GM23338 (cell line): ENCODE measurements around the gene FAF1. TPM values are rescaled to one million over a fixed set of nuclear protein-coding genes. Genes with fewer than 3 reads are reported as not detected.

Source experiments
- ATAC-seq: fragments of 200-7000 bp; cut with Tn5 transposase; 3 replicates; pipeline ENCODE4 v1.9.1; 2020
- DNase-seq: peaks from one replicate; pipeline ENCODE4 v3.0.0-alpha.2; 2015; ENCODE audit warnings: low spot score
- H2AFZ ChIP-seq: fragments of 200-600 bp; sonication (generic); 2 replicates; pipeline ENCODE4 v1.8.0; 2016; ENCODE audit warnings: antibody characterized with exemption, mild to moderate bottlenecking, moderate library complexity
- H3F3A ChIP-seq: fragments of 200-600 bp; sonication (generic); replicated peaks from 2 replicates; pipeline ENCODE4 v1.8.0; 2017; ENCODE audit warnings: antibody characterized with exemption, mixed run types, low read depth
- H3K27ac ChIP-seq: fragments of 200-600 bp; sonication (generic); 2 replicates; pipeline ENCODE4 v1.6.1; 2016; ENCODE audit warnings: low read depth
- H3K27me3 ChIP-seq: fragments of 200-600 bp; sonication (generic); 2 replicates; pipeline ENCODE4 v1.8.0; 2016; ENCODE audit warnings: mild to moderate bottlenecking, mixed run types, moderate library complexity; ENCODE audit not compliant: insufficient read depth
- H3K36me3 ChIP-seq: fragments of 200-600 bp; sonication (generic); 2 replicates; pipeline ENCODE4 v1.8.0; 2016; ENCODE audit warnings: mild to moderate bottlenecking; ENCODE audit not compliant: insufficient read depth
- H3K4me1 ChIP-seq: fragments of 200-600 bp; sonication (generic); 2 replicates; pipeline ENCODE4 v1.8.0; 2016; ENCODE audit warnings: mild to moderate bottlenecking, moderate library complexity; ENCODE audit not compliant: insufficient read depth
- H3K4me2 ChIP-seq: fragments of 200-600 bp; sonication (generic); 2 replicates; pipeline ENCODE4 v1.7.1; 2017; ENCODE audit warnings: mixed run types
- H3K4me3 ChIP-seq: fragments of 200-600 bp; sonication (generic); 2 replicates; pipeline ENCODE4 v1.6.1; 2016; ENCODE audit warnings: mixed run types
- H3K79me2 ChIP-seq: fragments of 200-600 bp; sonication (generic); replicated peaks from 2 replicates; pipeline ENCODE4 v1.8.0; 2017; ENCODE audit warnings: mild to moderate bottlenecking; ENCODE audit not compliant: insufficient read depth
- H3K9me2 ChIP-seq: fragments of 200-600 bp; sonication (generic); 2 replicates; pipeline ENCODE4 v1.8.0; 2017; ENCODE audit not compliant: insufficient read depth
- H4K20me1 ChIP-seq: fragments of 200-600 bp; sonication (generic); replicated peaks from 2 replicates; pipeline ENCODE4 v1.8.0; 2017; ENCODE audit warnings: mild to moderate bottlenecking; ENCODE audit not compliant: insufficient read depth
- H3K27ac Mint-ChIP-seq: 2 replicates; pipeline ENCODE4 v1.8.0; 2020; ENCODE audit warnings: inconsistent platforms, mild to moderate bottlenecking, moderate library complexity, mixed read lengths
- H3K27me3 Mint-ChIP-seq: 3 replicates; pipeline ENCODE4 v1.8.0; 2022; ENCODE audit warnings: low read depth, mild to moderate bottlenecking, moderate library complexity, mixed read lengths, inconsistent platforms; ENCODE audit not compliant: insufficient read depth, poor library complexity
- H3K36me3 Mint-ChIP-seq: 3 replicates; pipeline ENCODE4 v1.8.0; 2021; ENCODE audit warnings: low read depth, mild to moderate bottlenecking, inconsistent platforms, moderate library complexity, mixed read lengths
- H3K4me1 Mint-ChIP-seq: 3 replicates; pipeline ENCODE4 v1.8.0; 2020; ENCODE audit warnings: mild to moderate bottlenecking, inconsistent platforms, mixed read lengths
- H3K4me3 Mint-ChIP-seq: 3 replicates; pipeline ENCODE4 v1.8.0; 2021; ENCODE audit warnings: moderate library complexity, mild to moderate bottlenecking, inconsistent platforms, mixed read lengths
- H3K9me3 Mint-ChIP-seq: 3 replicates; pipeline ENCODE4 v1.8.0; 2020; ENCODE audit warnings: moderate library complexity, mild to moderate bottlenecking, inconsistent platforms, mixed read lengths
- CREB1 ChIP-seq: fragments of 250-450 bp; sonication (Bioruptor Pico); IDR thresholded peaks from 2 replicates; pipeline ENCODE4 v1.5.0; 2020; ENCODE audit warnings: low read depth, mild to moderate bottlenecking, moderate library complexity
- CTCF ChIP-seq, 2 experiments: fragments of 200-600 bp in 1 of 2; sonication (generic) in 1 of 2; conservative IDR thresholded peaks; 2 replicates each; pipeline versions ENCODE4 v1.5.1 to v1.6.1; 2016 to 2017; ENCODE audit warnings: antibody characterized with exemption in 2 of 2, low read depth in 2 of 2, mild to moderate bottlenecking in 2 of 2, moderate library complexity in 1 of 2
- ETS1 ChIP-seq: IDR thresholded peaks from 2 replicates; pipeline ENCODE4 v1.6.1; 2016; ENCODE audit warnings: antibody characterized with exemption
- EZH2 ChIP-seq: fragments of 200-600 bp; sonication (generic); IDR thresholded peaks from one replicate; pipeline ENCODE4 v1.8.0; 2017; ENCODE audit warnings: antibody characterized with exemption, mild to moderate bottlenecking, low read depth; ENCODE audit not compliant: unreplicated experiment
- EZH2phosphoT487 ChIP-seq: fragments of 200-600 bp; sonication (generic); IDR thresholded peaks from one replicate; pipeline ENCODE4 v1.8.1; 2018; ENCODE audit warnings: antibody characterized with exemption; ENCODE audit not compliant: unreplicated experiment
- JUNB ChIP-seq: IDR thresholded peaks from one replicate; pipeline ENCODE4 v1.6.1; 2016; ENCODE audit warnings: antibody characterized with exemption; ENCODE audit not compliant: unreplicated experiment
- POLR2AphosphoS5 ChIP-seq: IDR thresholded peaks from 2 replicates; pipeline ENCODE4 v1.6.1; 2016; ENCODE audit warnings: antibody characterized with exemption, low read depth
- ZNF114 ChIP-seq: fragments of 250-450 bp; sonication (Bioruptor Pico); IDR thresholded peaks from 2 replicates; pipeline ENCODE4 v1.5.0; 2020; ENCODE audit warnings: mild to moderate bottlenecking, moderate library complexity
- ZNF331 ChIP-seq: fragments of 250-450 bp; sonication (Bioruptor Pico); IDR thresholded peaks from 2 replicates; pipeline ENCODE4 v1.5.0; 2020; ENCODE audit warnings: low read depth, mild to moderate bottlenecking, moderate library complexity
- ZNF462 ChIP-seq: fragments of 250-450 bp; sonication (Bioruptor Pico); IDR thresholded peaks from 2 replicates; pipeline ENCODE4 v1.5.0; 2020; ENCODE audit warnings: mild to moderate bottlenecking, moderate library complexity
- polyA plus RNA-seq: library from polyadenylated mRNA; unstranded; fragments of >200 nt; fragmentation: Nextera tagmentation; extraction: Ambion mirVana; gene quantifications from 2 replicates; pipeline ENCODE4 v1.2.1, GENCODE V29; 2016
- total RNA-seq: library from RNA; depleted of rRNA; stranded (reverse); fragments of >200 nt; shearing (Covaris generic); gene quantifications from 2 replicates; pipeline ENCODE4 v1.2.3, GENCODE V29; 2014

The FAF1 gene
- total and polyA plus RNA-seq, 2 experiments from 2014 or later, result 24.1 to 53.2 TPM

GRCh38 chr1:50450861-50451653, 509.0 kb downstream of the FAF1 start:
- no peaks in the 10 kb centered on the region for H3K27me3 Mint-ChIP-seq
- H3K36me3 Mint-ChIP-seq, result no peaks in the 10 kb centered on the region
- DNase-seq, result no peak
- Histone ChIP-seq H3K36me3 (no peaks in the 10 kb centered on the region), H3K4me2 (no peak overlapping the region), H3K79me2 (no peaks in the 10 kb centered on the region), H3K9me2 (no peaks in the 10 kb centered on the region), H2AFZ (no peak overlapping the region), H3F3A (no peaks in the 10 kb centered on the region), H3K27ac (no peak overlapping the region), H3K4me3 (no peak overlapping the region), H3K4me1 (no peaks in the 10 kb centered on the region), H4K20me1 (no peaks in the 10 kb centered on the region; the same call in 1 of the 2 replicates), H3K27me3 (no peaks in the 10 kb centered on the region)
- TF ChIP-seq ZNF462 (no peak), ZNF114 (CRISPR knock-in tag) (no peak), ZNF331 (CRISPR knock-in tag) (no peak), CTCF (conservative IDR thresholded peaks at IDR 0.05; ENCODE audit: low read depth in 2 of 2) (no peak), EZH2 (no peak), EZH2phosphoT487 (no peak), CREB1 (no peak), JUNB (no peak), ETS1 (no peak), POLR2AphosphoS5 (no peak)
- peaks cover 5% of the 10 kb centered on the region for H3K4me1 Mint-ChIP-seq
- no peak overlapping the region for H3K27ac Mint-ChIP-seq
- no peaks in the 10 kb centered on the region for H3K9me3 Mint-ChIP-seq
- no peak for ATAC-seq
- H3K4me3 Mint-ChIP-seq, result no peak overlapping the region
